Duodenal mucosa (tissue), 2 donors: ENCODE data around the gene ZNF266.

Experiments
- H3K27ac ChIP-seq: one replicate; pipeline ENCODE4 v1.7.0; 2013; ENCODE audit warnings: low read depth, low read length
- H3K27me3 ChIP-seq, 2 donors: one replicate each; pipeline ENCODE4 v1.7.0; 2013; ENCODE audit warnings: low read length in 2 of 2, control low read depth in 1 of 2; ENCODE audit not compliant: insufficient read depth in 2 of 2, control insufficient read depth in 1 of 2
- H3K36me3 ChIP-seq, 2 donors: one replicate each; pipeline ENCODE4 v1.7.0; 2013; ENCODE audit warnings: low read length in 2 of 2, control low read depth in 1 of 2; ENCODE audit not compliant: insufficient read depth in 2 of 2, control insufficient read depth in 1 of 2
- H3K4me1 ChIP-seq, 2 donors: one replicate each; pipeline ENCODE4 v1.7.0; 2013; ENCODE audit warnings: low read length in 2 of 2, control low read depth in 1 of 2; ENCODE audit not compliant: insufficient read depth in 2 of 2, control insufficient read depth in 1 of 2
- H3K4me3 ChIP-seq, 2 donors: one replicate each; pipeline ENCODE4 v1.7.0; 2013; ENCODE audit warnings: low read length in 2 of 2, low read depth in 1 of 2
- H3K9ac ChIP-seq, 2 donors: one replicate each; pipeline ENCODE4 v1.7.0; 2013; ENCODE audit warnings: low read length in 2 of 2, low read depth in 1 of 2
- H3K9me3 ChIP-seq, 2 donors: one replicate each; pipeline ENCODE4 v1.7.0; 2013; ENCODE audit warnings: low read length in 2 of 2, control low read depth in 1 of 2; ENCODE audit not compliant: control insufficient read depth in 1 of 2

ZNF266 gene

GRCh38 chr19:9430444-9430843 lies 4.9 kb downstream of the ZNF266 start:
- no peak overlapping the region for H3K4me3 ChIP-seq
- no peak overlapping the region for H3K27ac ChIP-seq
- H3K36me3 ChIP-seq = peaks cover 30 to 53% of the 10 kb centered on the region in 2 donors

GRCh38 chr19:9427941-9428340 lies 7.4 kb downstream of the ZNF266 start:
- Histone ChIP-seq H3K4me1 (no peaks in the 10 kb centered on the region), H3K9ac (no peak overlapping the region), H3K27ac (no peak overlapping the region), H3K4me3 (no peak overlapping the region), H3K27me3 (no peaks in the 10 kb centered on the region), H3K36me3 (peaks cover 45 to 71% of the 10 kb centered on the region in 2 donors), H3K9me3 (peaks cover 3 to 12% of the 10 kb centered on the region in 2 donors)

More at GRCh38 chr19:9430444-9430843, 4.9 kb downstream of the ZNF266 start:
- peaks cover 7 to 8% of the 10 kb centered on the region in 2 donors for H3K4me1 ChIP-seq
- no peaks in the 10 kb centered on the region for H3K27me3 ChIP-seq
- no peak overlapping the region for H3K9ac ChIP-seq
- peaks cover 0 to 6% of the 10 kb centered on the region in 2 donors for H3K9me3 ChIP-seq

GRCh38 chr19:9413240-9413954 lies 22.0 kb downstream of the ZNF266 start:
- no peak overlapping the region for H3K27ac ChIP-seq
- no peaks in the 10 kb centered on the region for H3K4me1 ChIP-seq
- H3K9me3 ChIP-seq = peaks cover 75 to 81% of the 10 kb centered on the region in 2 donors
- H3K27me3 ChIP-seq = no peaks in the 10 kb centered on the region
- peaks cover 52 to 61% of the 10 kb centered on the region in 2 donors for H3K36me3 ChIP-seq
- peak overlapping the region in 1 of 2 donors; percentile 59 for H3K4me3 ChIP-seq
- H3K9ac ChIP-seq = no peak overlapping the region

- Histone ChIP-seq H3K27me3 (no peaks in the 10 kb centered on the region), H3K4me1 (no peaks in the 10 kb centered on the region), H3K36me3 (peaks cover 6 to 7% of the 10 kb centered on the region in 2 donors), H3K4me3 (peak overlapping the region in 1 of 2 donors; percentile 64), H3K9me3 (peaks cover 65 to 82% of the 10 kb centered on the region in 2 donors), H3K9ac (no peak overlapping the region), H3K27ac (no peak overlapping the region)
Measured at GRCh38 chr19:9407827-9408226, 27.5 kb downstream of the ZNF266 start.

GRCh38 chr19:9406798-9407352 lies 28.5 kb downstream of the ZNF266 start:
- Histone ChIP-seq H3K27ac (no peak overlapping the region), H3K9ac (no peak overlapping the region), H3K36me3 (no peaks in the 10 kb centered on the region), H3K4me1 (no peaks in the 10 kb centered on the region), H3K9me3 (peaks cover 56 to 72% of the 10 kb centered on the region in 2 donors), H3K4me3 (peak overlapping the region; percentile 64 to 71), H3K27me3 (no peaks in the 10 kb centered on the region)

- Histone ChIP-seq H3K4me1 (no peaks in the 10 kb centered on the region), H3K27ac (no peak overlapping the region), H3K27me3 (no peaks in the 10 kb centered on the region), H3K36me3 (peaks cover 57 to 62% of the 10 kb centered on the region in 2 donors), H3K4me3 (peak overlapping the region in 1 of 2 donors; percentile 33), H3K9me3 (peaks cover 84 to 86% of the 10 kb centered on the region in 2 donors), H3K9ac (no peak overlapping the region)
Measured at GRCh38 chr19:9381361-9381785, 54.0 kb downstream of the ZNF266 start.

GRCh38 chr19:9370738-9371619 lies 64.4 kb downstream of the ZNF266 start:
- H3K36me3 ChIP-seq = no peaks in the 10 kb centered on the region
- no peak overlapping the region for H3K9ac ChIP-seq
- no peaks in the 10 kb centered on the region for H3K4me1 ChIP-seq
- H3K4me3 ChIP-seq = no peak overlapping the region
- H3K27me3 ChIP-seq = no peaks in the 10 kb centered on the region
- H3K27ac ChIP-seq = no peak overlapping the region
- H3K9me3 ChIP-seq = peaks cover 42 to 44% of the 10 kb centered on the region in 2 donors

GRCh38 chr19:9362905-9363304 lies 72.5 kb downstream of the ZNF266 start, which contains the start of gene ZNF177:
Gene ZNF177 (plus strand): TSS chr19:9363013. CDS start chr19:9378312, 15,299 bp downstream.
- Histone ChIP-seq H3K4me1 (no peaks in the 10 kb centered on the region), H3K4me3 (peak within 1 kb of the TSS; percentile 15 to 23), H3K27me3 (no peaks in the 10 kb centered on the region), H3K36me3 (no peaks in the 10 kb centered on the region), H3K9ac (no peak within 1 kb of the TSS), H3K27ac (no peak within 1 kb of the TSS), H3K9me3 (peaks cover 45 to 53% of the 10 kb centered on the region in 2 donors)
